HG02885 (cell line): ENCODE measurements around the gene EIF4G3.
"Not testable (repeated sequence)": the region's sequence is repeated elsewhere in the genome, so short reads cannot be mapped to it uniquely, and the experiment has no call there.

Experiments
- ATAC-seq: cut with Tn5 transposase; IDR thresholded peaks from one replicate; pipeline ENCODE4 v1.9.1; 2021; ENCODE audit warnings: mild to moderate bottlenecking; ENCODE audit not compliant: unreplicated experiment, poor library complexity

The EIF4G3 gene

GRCh38 chr1:21115098-21115760, 61.5 kb downstream of the EIF4G3 start:
- ATAC-seq = no peak

GRCh38 chr1:21114431-21114830, 62.3 kb downstream of the EIF4G3 start:
- no peak for ATAC-seq

GRCh38 chr1:21110163-21110562, 66.5 kb downstream of the EIF4G3 start:
- ATAC-seq = no peak

- no peak for ATAC-seq
These were observed 70.0 kb downstream of the EIF4G3 start for GRCh38 chr1:21106709-21107108.

GRCh38 chr1:21106238-21106637, 70.5 kb downstream of the EIF4G3 start:
- ATAC-seq = no peak

GRCh38 chr1:21105807-21106206, 70.9 kb downstream of the EIF4G3 start:
- ATAC-seq = no peak

- no peak for ATAC-seq
These were observed 72.0 kb downstream of the EIF4G3 start for GRCh38 chr1:21104683-21105082.

GRCh38 chr1:21100481-21100921, 76.2 kb downstream of the EIF4G3 start:
- ATAC-seq = no peak

GRCh38 chr1:21099869-21100131, 76.9 kb downstream of the EIF4G3 start:
- no peak for ATAC-seq

- ATAC-seq = no peak
These were observed 77.4 kb downstream of the EIF4G3 start for GRCh38 chr1:21099034-21099868.

GRCh38 chr1:21098186-21098915, 78.3 kb downstream of the EIF4G3 start:
- ATAC-seq = no peak

- ATAC-seq = no peak
These were observed 79.0 kb downstream of the EIF4G3 start for GRCh38 chr1:21097729-21098128.

GRCh38 chr1:21095976-21096375, 80.7 kb downstream of the EIF4G3 start:
- no peak for ATAC-seq

GRCh38 chr1:21094282-21094681, 82.4 kb downstream of the EIF4G3 start:
- ATAC-seq = not testable (repeated sequence)

- not testable (repeated sequence) for ATAC-seq
These were observed 83.3 kb downstream of the EIF4G3 start for GRCh38 chr1:21093271-21093958.

- not testable (repeated sequence) for ATAC-seq
These were observed 84.2 kb downstream of the EIF4G3 start for GRCh38 chr1:21092545-21092944.

- not testable (repeated sequence) for ATAC-seq
These were observed 85.5 kb downstream of the EIF4G3 start for GRCh38 chr1:21091053-21091690.

- no peak for ATAC-seq
These were observed 86.2 kb downstream of the EIF4G3 start for GRCh38 chr1:21090463-21090862.

GRCh38 chr1:21089731-21090130, 87.0 kb downstream of the EIF4G3 start:
- no peak for ATAC-seq

- no peak for ATAC-seq
These were observed 87.4 kb downstream of the EIF4G3 start for GRCh38 chr1:21089299-21089698.
